ENCODE measurements around the gene PTPN1.

DNA sequence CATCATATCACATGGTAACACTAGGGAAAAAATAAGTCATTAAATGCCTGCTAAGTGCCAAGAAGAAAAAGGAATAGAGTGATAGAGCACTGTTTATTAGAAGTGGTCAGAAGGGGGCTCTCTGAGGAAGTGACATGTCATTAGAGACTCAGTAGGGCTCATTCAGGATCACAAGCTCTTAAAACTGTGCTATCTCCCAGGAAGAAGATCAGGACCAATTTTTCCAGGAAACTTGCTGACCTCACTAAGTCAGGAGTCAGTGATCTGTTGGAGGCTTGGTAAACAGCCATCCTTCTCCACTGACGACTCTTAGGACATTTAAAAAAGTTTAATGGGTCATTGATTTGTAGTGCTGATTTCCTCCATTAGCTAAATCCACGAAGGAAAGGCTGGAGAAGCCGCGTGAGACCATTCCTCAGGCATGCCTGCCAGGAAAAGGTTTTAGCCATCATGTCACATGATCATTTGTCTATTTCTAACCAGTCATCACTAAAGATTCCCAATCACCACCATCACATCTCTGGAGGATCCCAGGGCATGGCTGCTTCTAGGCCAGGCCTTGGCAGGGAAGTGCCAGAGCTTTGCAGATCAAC lies 5.9 kb upstream of the PTPN1 start:
- TF ChIP-seq EZH2 (IDR thresholded peaks at IDR 0.05; ENCODE audit: low read length, missing control alignments) = no peak
- TF ChIP-seq, protein P1, sequence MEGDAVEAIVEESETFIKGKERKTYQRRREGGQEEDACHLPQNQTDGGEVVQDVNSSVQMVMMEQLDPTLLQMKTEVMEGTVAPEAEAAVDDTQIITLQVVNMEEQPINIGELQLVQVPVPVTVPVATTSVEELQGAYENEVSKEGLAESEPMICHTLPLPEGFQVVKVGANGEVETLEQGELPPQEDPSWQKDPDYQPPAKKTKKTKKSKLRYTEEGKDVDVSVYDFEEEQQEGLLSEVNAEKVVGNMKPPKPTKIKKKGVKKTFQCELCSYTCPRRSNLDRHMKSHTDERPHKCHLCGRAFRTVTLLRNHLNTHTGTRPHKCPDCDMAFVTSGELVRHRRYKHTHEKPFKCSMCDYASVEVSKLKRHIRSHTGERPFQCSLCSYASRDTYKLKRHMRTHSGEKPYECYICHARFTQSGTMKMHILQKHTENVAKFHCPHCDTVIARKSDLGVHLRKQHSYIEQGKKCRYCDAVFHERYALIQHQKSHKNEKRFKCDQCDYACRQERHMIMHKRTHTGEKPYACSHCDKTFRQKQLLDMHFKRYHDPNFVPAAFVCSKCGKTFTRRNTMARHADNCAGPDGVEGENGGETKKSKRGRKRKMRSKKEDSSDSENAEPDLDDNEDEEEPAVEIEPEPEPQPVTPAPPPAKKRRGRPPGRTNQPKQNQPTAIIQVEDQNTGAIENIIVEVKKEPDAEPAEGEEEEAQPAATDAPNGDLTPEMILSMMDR (conservative IDR thresholded peaks at IDR 0.05 in 1 of 2, IDR thresholded peaks at IDR 0.05 in 1 of 2; ENCODE audit: low read depth in 1 of 2, low read length in 2 of 2) = no peak
